Measurements from ENCODE around the gene ZNF665.
"Not testable (repeated sequence)": the region's sequence is repeated elsewhere in the genome, so short reads cannot be mapped to it uniquely, and the experiment has no call there.

DNA sequence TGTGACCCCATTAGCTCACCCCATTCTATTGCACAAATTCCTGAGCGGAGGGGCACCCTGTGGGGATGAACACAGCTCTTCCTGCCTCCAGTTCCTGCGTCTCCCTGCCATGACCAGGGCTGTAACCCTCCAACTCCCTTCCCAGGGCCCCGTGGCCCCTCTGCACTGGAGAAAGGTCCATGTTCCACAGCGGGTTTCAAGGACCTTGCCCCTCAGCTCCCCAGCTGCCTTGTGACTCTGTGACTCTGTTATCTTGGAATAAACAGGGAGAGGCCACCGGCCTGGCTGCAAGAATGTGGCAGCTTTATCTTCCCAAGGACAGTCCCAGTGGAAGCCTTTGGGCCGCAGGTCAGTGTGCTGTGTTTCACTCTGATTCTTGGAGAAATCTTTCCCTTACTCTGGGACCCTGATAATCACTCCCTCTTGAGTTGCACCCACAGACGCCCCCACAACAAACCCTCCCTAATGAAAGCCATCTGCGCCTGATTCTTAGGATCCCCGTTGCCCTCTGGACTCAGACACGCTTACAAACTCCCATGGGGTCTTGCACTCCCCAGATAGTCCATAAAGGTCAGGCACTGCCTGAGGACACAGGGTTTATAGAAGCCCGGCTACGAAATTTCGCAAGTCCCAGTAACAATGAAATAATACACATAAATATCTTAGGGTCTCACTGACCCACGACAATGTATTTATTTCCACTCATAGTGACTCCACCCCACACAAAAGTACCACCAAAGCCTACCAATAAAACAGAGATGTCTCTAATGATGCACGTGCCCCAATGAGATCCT, 66.2 kb downstream of the ZNF665 start:
- TF ChIP-seq, protein P1, sequence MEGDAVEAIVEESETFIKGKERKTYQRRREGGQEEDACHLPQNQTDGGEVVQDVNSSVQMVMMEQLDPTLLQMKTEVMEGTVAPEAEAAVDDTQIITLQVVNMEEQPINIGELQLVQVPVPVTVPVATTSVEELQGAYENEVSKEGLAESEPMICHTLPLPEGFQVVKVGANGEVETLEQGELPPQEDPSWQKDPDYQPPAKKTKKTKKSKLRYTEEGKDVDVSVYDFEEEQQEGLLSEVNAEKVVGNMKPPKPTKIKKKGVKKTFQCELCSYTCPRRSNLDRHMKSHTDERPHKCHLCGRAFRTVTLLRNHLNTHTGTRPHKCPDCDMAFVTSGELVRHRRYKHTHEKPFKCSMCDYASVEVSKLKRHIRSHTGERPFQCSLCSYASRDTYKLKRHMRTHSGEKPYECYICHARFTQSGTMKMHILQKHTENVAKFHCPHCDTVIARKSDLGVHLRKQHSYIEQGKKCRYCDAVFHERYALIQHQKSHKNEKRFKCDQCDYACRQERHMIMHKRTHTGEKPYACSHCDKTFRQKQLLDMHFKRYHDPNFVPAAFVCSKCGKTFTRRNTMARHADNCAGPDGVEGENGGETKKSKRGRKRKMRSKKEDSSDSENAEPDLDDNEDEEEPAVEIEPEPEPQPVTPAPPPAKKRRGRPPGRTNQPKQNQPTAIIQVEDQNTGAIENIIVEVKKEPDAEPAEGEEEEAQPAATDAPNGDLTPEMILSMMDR (IDR thresholded peaks at IDR 0.05): not testable (repeated sequence)
- TF ChIP-seq POLR2A, EP300 (IDR thresholded peaks at IDR 0.05): not testable (repeated sequence)
